HepG2 (cell line): ENCODE data around the gene PSMC5. TPM values are rescaled to one million over a fixed set of nuclear protein-coding genes. Genes with fewer than 3 reads are reported as not detected.

ENCODE experiments used
- ARID4A ChIP-seq: sonication (generic); formaldehyde crosslinking; IDR thresholded peaks from 2 replicates; pipeline ENCODE4 v1.5.0; 2020; ENCODE audit warnings: mild to moderate bottlenecking, missing genetic modification reagents, borderline replicate concordance
- CREB1 ChIP-seq, 2 experiments: fragments of 450-650 bp in 1 of 2; IDR thresholded peaks; 2 replicates each; pipeline ENCODE4 v1.6.1; 2016 to 2017; ENCODE audit warnings: control low read depth in 1 of 2, mild to moderate bottlenecking in 1 of 2, missing compliant biosample characterization in 1 of 2, missing genetic modification characterization in 1 of 2
- ESRRA ChIP-seq: sonication (generic); formaldehyde crosslinking; IDR thresholded peaks from 2 replicates; pipeline ENCODE4 v1.5.1; 2020; ENCODE audit warnings: mild to moderate bottlenecking, low read depth, missing genetic modification reagents
- HDAC1 ChIP-seq: sonication (generic); formaldehyde crosslinking; IDR thresholded peaks from 2 replicates; pipeline ENCODE4 v1.5.1; 2020; ENCODE audit warnings: mild to moderate bottlenecking, missing genetic modification reagents
- HDAC2 ChIP-seq: sonication (generic); formaldehyde crosslinking; IDR thresholded peaks from 2 replicates; pipeline ENCODE4 v1.4.0; 2020; ENCODE audit warnings: missing genetic modification reagents
- HDAC6 ChIP-seq: fragments of 200-600 bp; sonication (generic); IDR thresholded peaks from 2 replicates; pipeline ENCODE4 v1.7.0; 2017; ENCODE audit warnings: mild to moderate bottlenecking, antibody characterized with exemption, low read length, low read depth
- KAT8 ChIP-seq: IDR thresholded peaks from 2 replicates; pipeline ENCODE4 v1.6.1; 2016; ENCODE audit warnings: missing genetic modification reagents, missing compliant biosample characterization
- MEIS2 ChIP-seq: sonication (generic); formaldehyde crosslinking; IDR thresholded peaks from 2 replicates; pipeline ENCODE4 v1.9.0; 2021; ENCODE audit warnings: mild to moderate bottlenecking, missing genetic modification reagents
- MIER2 ChIP-seq: IDR thresholded peaks from 2 replicates; pipeline ENCODE4 v1.6.1; 2016; ENCODE audit warnings: missing biosample characterization, missing genetic modification reagents
- SNAI1 ChIP-seq: sonication (generic); formaldehyde crosslinking; IDR thresholded peaks from 2 replicates; pipeline ENCODE4 v1.5.0; 2020; ENCODE audit warnings: mild to moderate bottlenecking, missing genetic modification reagents, borderline replicate concordance
- ZBTB2 ChIP-seq: sonication (generic); formaldehyde crosslinking; IDR thresholded peaks from 2 replicates; pipeline ENCODE4 v1.8.0; 2022; ENCODE audit warnings: low read depth, missing genetic modification reagents
- ZFP36 ChIP-seq: fragments of 150-350 bp; IDR thresholded peaks from 2 replicates; pipeline ENCODE4 v1.6.1; 2018; ENCODE audit warnings: borderline replicate concordance, low read length, low read depth; ENCODE audit not compliant: partially characterized antibody
- ZNF136 ChIP-seq: sonication (generic); formaldehyde crosslinking; IDR thresholded peaks from 2 replicates; pipeline ENCODE4 v1.8.1; 2022; ENCODE audit warnings: low read depth, mild to moderate bottlenecking, moderate library complexity, missing genetic modification reagents
- ZNF280D ChIP-seq: sonication (generic); formaldehyde crosslinking; IDR thresholded peaks from 2 replicates; pipeline ENCODE4 v1.5.1; 2020; ENCODE audit warnings: mild to moderate bottlenecking, missing genetic modification reagents
- ZNF687 ChIP-seq: sonication (generic); formaldehyde crosslinking; IDR thresholded peaks from 2 replicates; pipeline ENCODE4 v1.5.1; 2020; ENCODE audit warnings: mild to moderate bottlenecking, missing genetic modification reagents, moderate library complexity
- polyA plus RNA-seq, 8 experiments: library from polyadenylated mRNA; depleted of rRNA in 3 of 8; stranded (reverse) in 7 of 8; unstranded in 1 of 8; fragments of >200 nt; fragmentation: Illumina TruSeq in 4 of 8; extraction: Trizol in 4 of 8; gene quantifications; 2 replicates each; pipeline versions ENCODE4 v1.2.1 to v1.2.3, GENCODE V29; 2011 to 2016; ENCODE audit warnings: low read depth in 4 of 8, missing spikeins in 1 of 8, mixed read lengths in 1 of 8; ENCODE audit not compliant: insufficient read depth in 1 of 8
- total RNA-seq, 5 experiments: library from RNA; depleted of rRNA; stranded (reverse); fragments of >200 nt; fragmentation: Illumina TruSeq; extraction: Trizol; gene quantifications; 2 replicates each; pipeline ENCODE4 v1.2.3, GENCODE V29; 2016; ENCODE audit warnings: low read depth in 1 of 5

PSMC5 gene
- total and polyA plus RNA-seq, 2 of the 13 experiments (the other 11 are each of a cell fraction or from before 2014, with no cell fraction given), result 35.3 to 128 TPM

GRCh38 chr17:63854709-63855108 lies 27.5 kb downstream of the PSMC5 start (continued):
- TF ChIP-seq ZBTB2, result no peak
- peak; percentile 75; the same call in 1 of the 2 replicates for TF ChIP-seq ESRRA
- TF ChIP-seq KAT8 (CRISPR knock-in tag), result peak; percentile 40; the same call in 1 of the 2 replicates
- TF ChIP-seq MEIS2, result no peak
- no peak for TF ChIP-seq CREB1 (IDR thresholded peaks at IDR 0.05)
- TF ChIP-seq CREB1 (CRISPR knock-in tag; IDR thresholded peaks at IDR 0.05), result no peak
- peak; percentile 72 for TF ChIP-seq HDAC1 (CRISPR knock-in tag)
- no peak for TF ChIP-seq ZFP36
- TF ChIP-seq HDAC2 (CRISPR knock-in tag), result peak; percentile 69; the same call in 1 of the 2 replicates
- TF ChIP-seq SNAI1 (CRISPR knock-in tag), result no peak
- TF ChIP-seq ZNF687 (CRISPR knock-in tag), result no peak
- TF ChIP-seq ZNF280D (CRISPR knock-in tag), result no peak
- TF ChIP-seq ARID4A (CRISPR knock-in tag), result peak; percentile 48; the same call in 1 of the 2 replicates
- 0 out of 2 replicates have a peak, but pooled peaks have one; percentile 25 for TF ChIP-seq MIER2 (CRISPR knock-in tag)
- no peak for TF ChIP-seq HDAC6
- 0 out of 2 replicates have a peak, but pooled peaks have one; percentile 46 for TF ChIP-seq ZNF136 (CRISPR knock-in tag)
